GM18526 (cell line): Measurements from ENCODE around the gene RAB40C.
A peak's percentile ranks its signal among the peaks of the same experiment; 100 is the strongest.

Experiments used
- POLR2A ChIP-seq: IDR thresholded peaks from 3 replicates; pipeline ENCODE4 v1.6.1; 2011; ENCODE audit not compliant: insufficient read length; ENCODE audit errors: extremely low read depth

Gene RAB40C

DNA sequence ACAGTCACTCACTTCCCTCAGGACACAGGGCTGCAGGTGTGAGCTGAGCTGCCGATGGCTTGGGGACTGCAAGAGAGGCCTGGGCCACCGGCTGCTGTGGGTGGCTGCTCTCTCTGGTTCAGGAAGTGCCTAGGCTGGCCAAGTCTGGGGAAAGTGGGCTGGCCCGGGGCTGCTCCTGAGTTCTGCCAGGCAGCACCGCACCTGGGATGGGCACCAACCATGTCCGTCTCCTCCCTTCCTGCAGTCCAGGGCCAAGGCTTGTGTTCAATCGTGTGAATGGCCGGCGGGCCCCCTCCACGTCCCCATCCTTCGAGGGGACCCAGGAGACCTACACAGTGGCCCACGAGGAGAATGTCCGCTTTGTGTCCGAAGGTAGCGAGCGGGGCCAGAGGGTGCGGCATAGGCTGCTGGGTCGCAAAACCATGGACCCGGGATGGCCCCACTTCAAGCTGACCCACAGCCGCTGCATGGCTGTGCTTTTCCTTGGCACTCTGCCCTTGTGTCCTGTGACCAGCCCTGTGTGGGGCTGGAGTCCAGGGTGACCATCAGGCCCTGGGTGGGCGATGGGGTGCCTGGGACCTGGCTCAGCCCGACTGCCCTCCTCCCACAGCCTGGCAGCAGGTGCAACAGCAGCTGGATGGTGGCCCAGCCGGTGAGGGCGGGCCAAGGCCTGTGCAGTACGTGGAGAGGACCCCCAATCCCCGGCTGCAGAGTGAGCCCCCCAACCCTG is 57.5 kb downstream of the RAB40C start:
- no peak for TF ChIP-seq POLR2A

- TF ChIP-seq POLR2A, result no peak
Observed at GRCh38 chr16:648071-648780, 58.4 kb downstream of the RAB40C start.

GRCh38 chr16:648781-649589 is 59.1 kb downstream of the RAB40C start, which contains the start of gene WDR90:
WDR90 (plus strand) TSS chr16:649365; CDS start chr16:649417, 52 bp downstream.
- TF ChIP-seq POLR2A, result peak; percentile 61

GRCh38 chr16:649631-650030 is 59.8 kb downstream of the RAB40C start:
- TF ChIP-seq POLR2A, result no peak

DNA sequence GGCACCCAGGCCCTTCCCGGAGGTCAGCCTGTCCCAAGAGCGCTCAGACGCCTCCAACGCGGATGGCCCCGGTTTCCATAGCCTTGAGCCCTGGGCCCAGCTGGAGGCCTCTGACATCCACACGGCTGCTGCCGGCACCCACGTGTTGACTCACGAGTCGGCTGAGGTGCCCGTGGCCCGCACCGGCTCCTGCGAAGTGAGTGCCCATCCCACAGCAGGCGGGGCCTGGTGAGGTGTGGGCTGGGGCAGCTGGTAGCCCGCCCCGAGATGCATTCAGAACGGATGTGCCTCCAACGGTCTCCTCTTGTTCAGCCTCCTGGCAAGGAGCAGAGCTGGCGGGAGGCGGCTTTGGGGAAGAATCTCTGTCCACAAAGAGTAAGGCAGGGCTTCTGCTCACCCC is 62.0 kb downstream of the RAB40C start:
- no peak for TF ChIP-seq POLR2A

DNA sequence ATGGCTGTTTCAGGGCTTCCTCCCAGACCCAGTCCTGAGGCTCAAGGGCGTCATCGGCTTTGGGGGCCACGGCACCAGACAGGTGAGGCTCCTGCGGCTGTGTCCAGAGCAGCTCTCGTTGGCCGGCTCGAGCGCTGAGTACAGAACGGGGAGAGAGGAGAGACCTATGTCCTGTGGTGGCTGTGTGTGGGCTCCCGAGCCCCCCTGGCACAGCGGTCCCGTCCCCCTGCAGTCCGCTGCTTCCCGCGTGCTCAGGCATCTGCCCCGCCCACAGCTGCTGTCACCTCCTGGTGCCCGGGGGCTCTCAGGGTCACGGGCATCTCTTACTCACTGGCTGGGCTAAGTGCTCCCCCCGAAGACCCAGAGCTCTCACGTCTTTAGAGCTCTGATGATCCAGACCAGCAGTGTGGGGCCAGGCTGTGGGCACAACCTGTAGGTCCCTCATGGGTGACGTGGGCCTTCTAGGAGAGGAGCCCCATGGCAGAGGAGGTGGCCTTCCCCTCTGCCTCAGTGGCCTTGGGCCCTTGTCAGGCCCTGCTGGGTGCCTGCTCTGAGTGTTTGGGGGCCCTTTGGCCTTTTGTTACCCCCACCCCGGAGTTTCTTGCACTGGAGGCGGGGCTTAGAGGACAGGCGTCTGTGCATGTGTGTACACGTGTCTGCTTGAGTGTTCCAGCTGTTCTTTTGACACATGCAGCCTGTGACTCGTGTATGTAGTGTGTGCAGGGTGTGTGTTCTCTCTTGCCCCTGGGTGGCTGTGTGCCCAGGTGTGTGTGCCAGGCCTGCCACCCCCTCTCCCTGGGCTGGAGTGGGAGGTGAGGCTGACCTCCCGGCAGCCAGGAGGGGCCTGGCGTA is 62.8 kb downstream of the RAB40C start:
- no peak for TF ChIP-seq POLR2A

DNA sequence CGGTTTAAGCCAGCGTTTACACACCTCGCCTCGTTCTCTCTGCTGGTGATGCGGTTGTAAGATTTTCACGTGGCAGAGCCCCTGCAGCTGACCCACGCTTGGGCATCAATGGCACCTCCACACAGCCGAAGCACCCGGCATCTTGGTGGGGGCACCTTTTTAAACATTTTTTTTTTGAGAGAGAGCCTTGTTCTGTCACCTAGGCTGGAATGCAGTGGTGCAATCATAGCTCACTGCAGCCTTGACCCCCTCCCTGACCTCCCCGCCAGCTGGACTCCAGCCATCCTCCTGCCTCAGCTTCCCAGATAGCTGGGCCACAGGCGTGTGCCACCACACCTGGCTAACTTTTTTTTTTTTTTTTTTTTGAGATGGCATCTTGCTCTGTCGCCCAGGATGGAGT is 64.2 kb downstream of the RAB40C start:
- no peak for TF ChIP-seq POLR2A

DNA sequence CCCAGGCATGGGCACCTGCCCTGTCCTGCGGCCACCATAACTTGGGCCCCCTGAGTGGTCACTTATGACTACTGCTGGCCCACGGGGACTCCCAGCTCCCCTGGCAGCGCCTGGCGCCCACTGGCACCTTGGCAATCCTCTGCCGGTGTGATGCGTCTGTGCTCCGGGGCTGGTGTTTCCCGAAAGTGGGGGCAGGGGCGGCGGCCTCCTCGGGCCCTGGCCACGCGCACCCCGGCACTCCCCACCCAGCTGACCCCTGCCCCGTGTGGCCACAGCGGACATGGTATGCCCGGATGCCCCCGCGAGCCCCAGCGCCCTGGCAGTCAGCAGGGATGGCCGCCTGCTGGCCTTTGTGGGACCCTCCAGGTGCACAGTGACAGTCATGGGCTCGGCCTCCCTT is 67.6 kb downstream of the RAB40C start:
- no peak for TF ChIP-seq POLR2A

GRCh38 chr16:658679-659571 is 69.1 kb downstream of the RAB40C start:
- no peak for TF ChIP-seq POLR2A

- no peak for TF ChIP-seq POLR2A
Observed at GRCh38 chr16:659618-660017, 69.8 kb downstream of the RAB40C start.

- no peak for TF ChIP-seq POLR2A
Observed at GRCh38 chr16:660132-660458, 70.2 kb downstream of the RAB40C start.

DNA sequence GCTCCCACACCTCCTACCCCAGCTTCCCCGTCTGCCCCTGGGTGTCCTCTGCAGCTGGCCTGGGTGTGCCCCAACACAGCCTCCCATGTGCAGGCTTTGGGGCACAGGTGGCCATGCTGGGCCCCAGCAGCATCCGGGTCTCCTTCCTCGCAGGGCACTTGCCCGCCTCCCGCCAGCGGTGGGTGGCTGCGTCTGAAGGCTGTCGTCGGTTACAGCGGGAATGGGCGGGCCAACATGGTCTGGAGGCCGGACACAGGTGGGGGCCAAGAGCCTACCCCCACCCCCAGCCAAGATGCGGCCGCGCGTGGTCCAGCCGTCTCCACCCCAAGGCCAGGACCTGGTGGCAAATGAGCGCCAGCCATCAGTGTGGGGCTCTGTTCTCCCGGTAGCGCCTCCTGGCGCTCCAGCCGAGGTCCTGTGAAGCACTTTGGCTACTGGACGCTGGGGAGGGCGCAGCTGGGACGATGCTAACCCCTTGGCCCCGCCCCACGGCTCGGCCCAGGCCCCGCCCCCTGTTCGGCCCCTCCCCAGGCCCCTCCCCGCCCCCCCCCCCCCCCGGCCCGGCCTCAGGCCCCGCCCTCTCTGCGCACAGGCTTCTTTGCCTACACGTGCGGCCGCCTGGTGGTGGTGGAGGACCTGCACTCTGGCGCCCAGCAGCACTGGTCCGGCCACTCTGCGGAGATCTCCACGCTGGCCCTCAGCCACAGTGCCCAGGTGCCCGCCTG is 70.8 kb downstream of the RAB40C start:
- peak; percentile 44 for TF ChIP-seq POLR2A

GRCh38 chr16:661184-661821 is 71.4 kb downstream of the RAB40C start:
- TF ChIP-seq POLR2A, result no peak
